Activated T-helper 17 cell treated with anti-CD3 and anti-CD28 coated beads, Interleukin-2, amount 50 U/mL, for 72 hours (primary cell): ENCODE measurements around the gene DPH6. TPM values are rescaled to one million over a fixed set of nuclear protein-coding genes. Genes with fewer than 3 reads are reported as not detected.

ENCODE experiments used
- ATAC-seq: fragments of 150-1000 bp; cut with Tn5 transposase; replicated peaks from 2 replicates; pipeline ENCODE4 v1.10.0; 2021; ENCODE audit warnings: mild to moderate bottlenecking, moderate library complexity
- H3K27ac Mint-ChIP-seq: one replicate; pipeline ENCODE4 v1.8.0; 2022; ENCODE audit warnings: mixed read lengths
- H3K27me3 Mint-ChIP-seq: one replicate; pipeline ENCODE4 v1.8.0; 2022; ENCODE audit warnings: mixed read lengths
- H3K36me3 Mint-ChIP-seq: one replicate; pipeline ENCODE4 v1.8.0; 2022; ENCODE audit warnings: low read depth, mild to moderate bottlenecking, mixed read lengths
- H3K4me1 Mint-ChIP-seq: one replicate; pipeline ENCODE4 v1.8.0; 2022; ENCODE audit warnings: mixed read lengths
- H3K4me3 Mint-ChIP-seq: one replicate; pipeline ENCODE4 v1.8.0; 2022; ENCODE audit warnings: mild to moderate bottlenecking, mixed read lengths
- H3K9me3 Mint-ChIP-seq: one replicate; pipeline ENCODE4 v1.8.0; 2022; ENCODE audit warnings: mixed read lengths
- total RNA-seq, 2 donors: library from RNA; stranded (reverse); gene quantifications; one replicate each; pipeline ENCODE4 v1.2.3, GENCODE V29; 2022

The DPH6 gene
- total RNA-seq, 2 donors from 2014 or later, result 3.9 to 9.9 TPM

DNA sequence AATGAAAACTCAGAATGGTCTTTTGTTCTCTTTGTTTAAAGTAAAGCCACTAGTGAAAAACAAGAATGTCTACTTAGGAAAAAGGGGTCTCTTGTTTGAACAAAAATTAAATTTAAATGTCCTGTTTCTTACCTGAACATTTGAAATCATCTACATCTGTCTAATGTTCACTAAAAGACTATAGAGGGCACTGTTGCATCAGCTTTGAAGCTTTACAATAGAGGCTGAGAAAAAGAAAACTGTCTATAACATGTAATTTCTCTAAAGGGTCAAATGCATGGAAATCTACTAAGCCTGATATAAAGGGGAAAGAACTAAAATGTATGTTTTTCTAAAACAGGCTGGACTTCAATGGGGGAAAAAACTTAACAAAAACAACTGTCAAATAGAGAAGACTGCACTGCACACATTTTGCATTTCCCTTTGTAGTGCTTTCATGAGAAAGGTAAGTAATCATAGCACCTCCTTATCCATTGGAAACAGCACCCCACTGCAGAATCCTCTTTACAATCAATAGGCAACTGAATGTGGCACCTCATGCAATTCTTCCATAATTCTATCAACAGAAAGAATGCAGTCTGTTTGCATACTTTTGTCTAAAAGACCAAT, 26.3 kb downstream of the DPH6 start:
- Mint-ChIP-seq H3K27ac (no peak overlapping the region), H3K4me3 (no peak overlapping the region), H3K27me3 (no peaks in the 10 kb centered on the region), H3K36me3 (no peaks in the 10 kb centered on the region), H3K4me1 (no peaks in the 10 kb centered on the region), H3K9me3 (no peaks in the 10 kb centered on the region)
- peak; percentile 52 for ATAC-seq

DNA sequence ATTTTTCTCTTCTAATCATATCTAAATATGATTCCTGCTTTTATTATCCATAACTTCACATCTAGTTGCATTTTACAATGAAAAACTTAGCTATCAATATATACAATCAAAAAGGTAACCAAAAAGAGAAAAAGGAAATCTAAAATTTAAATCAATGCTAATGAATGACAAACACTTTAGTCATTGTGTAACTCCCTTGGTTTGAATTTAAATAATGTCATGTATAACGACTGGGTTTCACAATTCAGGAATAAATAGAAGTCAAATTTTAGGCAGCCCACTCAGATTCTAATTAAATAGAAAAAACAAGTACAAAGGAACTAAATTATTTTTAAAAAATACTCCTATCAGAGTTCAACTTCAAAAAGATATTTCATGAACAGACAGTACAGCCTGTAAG, 26.9 kb downstream of the DPH6 start:
- Mint-ChIP-seq H3K27ac (no peak overlapping the region), H3K27me3 (no peaks in the 10 kb centered on the region), H3K36me3 (no peaks in the 10 kb centered on the region), H3K9me3 (no peaks in the 10 kb centered on the region), H3K4me1 (no peaks in the 10 kb centered on the region), H3K4me3 (no peak overlapping the region)
- no peak for ATAC-seq

DNA sequence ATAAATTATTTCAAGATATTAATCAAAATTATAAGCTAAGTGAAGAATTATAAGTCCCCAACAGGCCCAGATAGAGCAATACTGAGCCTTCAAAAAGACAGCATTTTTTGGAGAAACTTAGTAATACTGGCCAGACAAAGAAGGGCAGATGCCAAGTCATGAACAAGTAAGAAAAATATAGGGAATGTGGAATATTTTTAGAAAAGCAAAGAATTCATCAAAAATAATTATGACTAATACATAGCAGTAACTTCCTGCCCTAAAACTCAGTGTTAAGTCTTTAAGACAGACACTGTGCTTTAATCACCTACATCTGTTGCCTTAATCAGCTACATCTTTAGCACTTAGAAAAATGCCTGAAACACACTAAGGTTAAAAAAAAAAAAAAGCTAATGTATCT, 31.2 kb downstream of the DPH6 start:
- H3K36me3 Mint-ChIP-seq, result no peaks in the 10 kb centered on the region
- ATAC-seq, result no peak
- no peak overlapping the region for H3K27ac Mint-ChIP-seq

DNA sequence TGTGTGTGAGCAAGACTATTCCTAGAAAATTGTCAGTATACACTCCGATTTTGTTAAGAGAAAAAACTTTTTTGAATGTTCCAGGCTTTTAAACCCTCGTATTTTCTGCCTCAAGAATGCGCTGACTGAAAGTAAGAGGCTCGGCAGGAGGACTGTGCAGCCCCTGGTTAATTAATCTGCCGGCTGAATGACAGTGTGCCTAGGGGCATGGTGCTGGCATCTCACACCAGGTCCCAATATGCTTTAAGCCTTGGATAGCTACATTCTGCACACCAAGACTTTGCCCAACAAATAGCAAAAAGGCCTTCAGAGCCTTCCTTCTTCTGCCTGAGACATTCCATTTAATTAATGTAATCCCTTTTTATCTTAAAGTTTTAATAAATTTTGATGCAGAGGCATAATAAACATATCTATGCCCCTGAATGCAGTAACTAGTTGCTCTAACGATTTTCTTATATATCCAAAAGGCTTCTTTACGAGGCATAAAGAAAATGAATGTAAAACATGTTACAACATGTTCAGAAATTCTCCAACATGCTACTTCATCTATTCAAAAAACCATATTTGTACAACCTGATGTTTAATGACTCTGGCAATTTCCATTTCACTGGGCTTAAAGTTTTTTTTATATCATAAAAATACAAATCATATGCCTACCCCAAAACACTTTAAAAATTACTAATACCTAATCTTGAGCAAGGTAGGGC, 37.9 kb downstream of the DPH6 start:
- Mint-ChIP-seq H3K4me1 (no peaks in the 10 kb centered on the region), H3K27me3 (no peaks in the 10 kb centered on the region), H3K27ac (no peak overlapping the region), H3K36me3 (no peaks in the 10 kb centered on the region), H3K9me3 (no peaks in the 10 kb centered on the region), H3K4me3 (no peak overlapping the region)
- no peak for ATAC-seq

More for the DNA sequence above, 31.2 kb downstream of the DPH6 start:
- Mint-ChIP-seq H3K9me3 (no peaks in the 10 kb centered on the region), H3K27me3 (no peaks in the 10 kb centered on the region), H3K4me1 (no peaks in the 10 kb centered on the region), H3K4me3 (no peak overlapping the region)

DNA sequence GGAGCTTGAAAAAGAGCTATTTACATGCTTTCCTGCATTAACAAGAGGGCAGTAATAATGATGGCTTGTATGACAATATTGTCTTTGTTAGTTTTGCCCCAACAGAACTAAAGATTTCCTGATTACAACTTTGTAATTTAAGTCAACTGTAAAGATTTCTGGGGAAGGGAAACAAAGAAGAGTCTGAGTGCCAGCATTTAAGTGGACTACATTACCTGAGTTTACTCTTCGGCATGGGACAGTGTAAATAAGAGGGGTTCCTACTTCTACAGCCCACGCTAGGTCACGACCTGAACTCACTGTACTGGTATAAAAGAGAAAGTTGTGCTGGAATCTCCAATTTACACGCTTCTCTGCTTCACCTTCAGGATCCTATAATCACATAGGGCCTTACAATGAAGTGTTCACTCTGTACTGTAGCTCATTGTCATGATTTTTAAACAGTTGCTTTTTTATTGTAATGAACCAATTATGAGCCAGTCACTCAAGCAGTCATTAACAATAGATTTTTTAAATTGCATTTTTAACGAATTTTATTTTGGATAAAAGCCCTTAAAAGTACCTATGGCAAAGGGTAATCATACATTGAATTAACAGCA, 39.6 kb downstream of the DPH6 start:
- no peaks in the 10 kb centered on the region for H3K36me3 Mint-ChIP-seq
- H3K9me3 Mint-ChIP-seq, result no peaks in the 10 kb centered on the region
- no peaks in the 10 kb centered on the region for H3K27me3 Mint-ChIP-seq
- no peaks in the 10 kb centered on the region for H3K4me1 Mint-ChIP-seq
- H3K27ac Mint-ChIP-seq, result no peak overlapping the region
- ATAC-seq, result no peak
- H3K4me3 Mint-ChIP-seq, result no peak overlapping the region

DNA sequence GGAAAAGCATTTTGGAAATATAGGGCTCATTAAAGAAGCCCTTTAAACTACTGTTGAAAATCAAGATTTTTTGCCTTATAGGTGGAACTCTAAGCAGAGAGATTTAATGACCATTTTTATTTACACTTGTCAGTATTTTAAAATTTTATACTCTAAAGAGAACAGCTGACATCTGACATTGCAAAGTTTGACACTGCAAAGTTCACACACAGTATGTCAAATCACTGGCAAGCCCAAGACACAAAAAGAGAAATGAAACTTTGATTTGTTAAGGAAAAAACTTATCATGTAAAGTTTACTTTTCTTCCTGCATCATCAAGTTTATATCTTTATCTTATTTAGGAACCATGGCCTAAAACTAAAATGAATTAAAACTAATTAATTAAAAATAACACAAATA, 40.2 kb downstream of the DPH6 start:
- Mint-ChIP-seq H3K27ac (no peak overlapping the region), H3K36me3 (no peaks in the 10 kb centered on the region), H3K27me3 (no peaks in the 10 kb centered on the region), H3K4me1 (no peaks in the 10 kb centered on the region), H3K4me3 (no peak overlapping the region), H3K9me3 (no peaks in the 10 kb centered on the region)
- no peak for ATAC-seq

DNA sequence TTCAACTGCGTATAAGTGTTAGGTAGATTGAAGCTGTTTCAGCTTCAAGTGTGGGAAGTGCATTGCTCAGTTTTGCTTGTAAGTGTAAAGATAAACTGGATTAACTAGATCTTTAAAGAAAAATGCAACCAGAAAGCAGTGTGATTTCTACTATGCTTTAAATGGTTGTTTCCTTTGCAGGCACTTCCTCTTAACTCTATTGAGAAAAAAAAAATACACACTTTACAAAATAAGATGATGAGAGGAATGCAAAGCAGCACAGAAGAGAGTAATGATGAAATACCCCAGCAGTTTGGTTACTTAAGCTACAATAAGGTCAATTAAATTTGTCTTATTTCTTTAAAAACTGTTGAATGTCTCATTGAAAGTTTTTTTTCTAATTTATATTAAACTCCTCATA, 40.8 kb downstream of the DPH6 start:
- ATAC-seq, result no peak
- Mint-ChIP-seq H3K27ac (no peak overlapping the region), H3K27me3 (no peaks in the 10 kb centered on the region), H3K9me3 (no peaks in the 10 kb centered on the region), H3K4me1 (no peaks in the 10 kb centered on the region), H3K36me3 (no peaks in the 10 kb centered on the region), H3K4me3 (no peak overlapping the region)

DNA sequence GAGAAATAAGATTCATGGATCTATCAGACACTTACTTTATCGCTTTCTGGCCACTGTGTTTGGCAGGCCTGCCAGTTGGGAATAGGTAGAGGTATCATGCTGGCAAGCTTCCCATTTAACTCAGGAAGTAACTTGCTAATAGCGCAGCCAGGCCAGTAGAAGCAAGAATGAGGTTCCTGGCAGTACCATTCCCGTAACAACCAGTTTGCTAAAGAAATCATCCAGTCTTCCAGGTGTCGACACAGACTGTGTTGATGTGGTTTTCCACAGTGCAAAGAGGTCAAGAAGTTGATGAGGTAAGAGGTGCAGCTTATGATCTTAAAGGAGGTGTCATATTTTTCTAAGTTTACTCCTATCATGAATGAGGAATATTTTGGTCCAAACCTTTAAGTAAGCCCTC, 46.2 kb downstream of the DPH6 start:
- H3K4me1 Mint-ChIP-seq, result no peaks in the 10 kb centered on the region
- no peak for ATAC-seq
- no peaks in the 10 kb centered on the region for H3K27me3 Mint-ChIP-seq
- no peaks in the 10 kb centered on the region for H3K36me3 Mint-ChIP-seq
- H3K27ac Mint-ChIP-seq, result no peak overlapping the region
- H3K4me3 Mint-ChIP-seq, result no peak overlapping the region
- no peaks in the 10 kb centered on the region for H3K9me3 Mint-ChIP-seq

DNA sequence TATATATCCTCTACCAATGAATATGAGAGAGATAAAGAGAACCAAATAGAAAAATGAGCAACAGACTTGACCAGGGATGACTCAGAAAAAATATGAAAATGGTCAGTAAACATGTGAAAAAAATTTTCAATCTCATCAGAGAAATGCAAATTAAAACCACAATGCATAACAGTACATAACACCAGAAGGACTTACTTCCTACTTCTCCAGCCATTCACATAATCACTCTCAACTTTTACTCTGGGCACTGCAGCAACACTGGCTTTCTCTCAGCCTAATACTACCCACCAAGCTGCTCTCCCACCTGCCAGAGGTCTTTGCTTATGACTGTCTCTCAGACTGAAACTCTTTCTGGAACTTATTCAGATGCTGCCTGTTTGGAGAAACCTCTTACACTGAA, 49.4 kb downstream of the DPH6 start:
- no peaks in the 10 kb centered on the region for H3K4me1 Mint-ChIP-seq
- ATAC-seq, result no peak
- H3K4me3 Mint-ChIP-seq, result no peak overlapping the region
- H3K27me3 Mint-ChIP-seq, result no peaks in the 10 kb centered on the region
- no peaks in the 10 kb centered on the region for H3K9me3 Mint-ChIP-seq
- H3K36me3 Mint-ChIP-seq, result no peaks in the 10 kb centered on the region
- no peak overlapping the region for H3K27ac Mint-ChIP-seq

DNA sequence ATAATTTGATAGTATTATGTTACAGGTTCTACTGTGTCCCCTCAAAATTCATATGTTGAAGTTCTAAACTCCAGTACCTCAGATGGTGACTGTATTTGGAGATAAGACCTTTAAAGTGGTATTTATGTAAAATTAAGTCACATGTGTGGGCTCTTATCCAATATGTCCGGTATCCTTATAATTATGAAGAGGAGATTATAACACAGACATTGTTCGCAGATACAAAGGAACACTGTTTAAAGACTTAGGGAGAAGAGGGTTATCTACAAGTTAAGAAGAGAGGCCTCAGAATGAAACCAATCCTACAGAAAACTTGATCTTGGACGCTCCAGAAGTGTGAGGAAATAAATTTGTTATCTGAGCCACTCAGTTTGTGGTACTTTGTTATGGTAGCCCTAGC, 50.9 kb downstream of the DPH6 start:
- no peaks in the 10 kb centered on the region for H3K27me3 Mint-ChIP-seq
- H3K4me3 Mint-ChIP-seq, result no peak overlapping the region
- H3K4me1 Mint-ChIP-seq, result no peaks in the 10 kb centered on the region
- no peaks in the 10 kb centered on the region for H3K9me3 Mint-ChIP-seq
- H3K36me3 Mint-ChIP-seq, result no peaks in the 10 kb centered on the region
- no peak for ATAC-seq
- H3K27ac Mint-ChIP-seq, result no peak overlapping the region

DNA sequence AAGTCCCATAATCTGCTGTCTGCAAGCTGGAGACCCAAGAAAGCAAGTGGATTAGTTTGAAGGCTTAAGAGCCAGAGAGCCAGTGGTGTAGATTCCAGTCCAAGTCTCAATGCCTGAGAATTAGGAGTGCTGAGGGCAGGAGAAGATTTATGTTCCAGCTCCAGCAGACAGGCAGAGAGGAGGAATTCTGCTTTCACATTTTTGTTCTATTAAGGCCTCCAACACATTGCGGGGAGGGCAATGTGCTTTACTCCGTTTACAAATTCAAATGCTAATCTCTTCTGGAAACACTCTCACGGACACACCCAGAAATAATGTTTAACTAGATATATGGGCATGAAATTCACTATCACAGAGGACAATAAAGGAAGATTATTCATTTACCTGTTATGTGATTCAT, 54.0 kb downstream of the DPH6 start:
- ATAC-seq, result no peak
- no peaks in the 10 kb centered on the region for H3K4me1 Mint-ChIP-seq
- H3K27ac Mint-ChIP-seq, result no peak overlapping the region
- H3K4me3 Mint-ChIP-seq, result no peak overlapping the region
- H3K27me3 Mint-ChIP-seq, result no peaks in the 10 kb centered on the region
- peaks cover 14% of the 10 kb centered on the region for H3K36me3 Mint-ChIP-seq
- H3K9me3 Mint-ChIP-seq, result peaks cover 11% of the 10 kb centered on the region

DNA sequence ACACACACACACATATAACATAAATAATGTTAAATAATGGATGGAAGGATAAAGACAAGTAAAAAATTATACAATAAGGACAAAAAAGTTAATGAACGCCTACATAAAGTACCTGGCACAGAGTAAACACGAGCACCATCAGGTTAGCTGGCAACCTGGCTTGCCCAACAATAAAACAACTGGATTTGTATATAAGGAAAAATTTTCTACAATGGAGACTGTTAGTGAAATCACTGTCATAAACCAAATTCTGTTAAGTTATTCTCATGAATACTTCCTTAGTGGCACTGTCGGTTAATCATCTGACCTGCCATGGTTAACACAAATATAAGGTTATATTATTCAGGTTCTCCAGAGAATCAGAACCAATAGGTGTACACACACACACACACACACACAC, 54.8 kb downstream of the DPH6 start:
- no peak overlapping the region for H3K27ac Mint-ChIP-seq
- no peaks in the 10 kb centered on the region for H3K4me1 Mint-ChIP-seq
- no peak for ATAC-seq
- H3K27me3 Mint-ChIP-seq, result no peaks in the 10 kb centered on the region
- H3K36me3 Mint-ChIP-seq, result peaks cover 19% of the 10 kb centered on the region
- H3K9me3 Mint-ChIP-seq, result peaks cover 16% of the 10 kb centered on the region
- H3K4me3 Mint-ChIP-seq, result no peak overlapping the region

DNA sequence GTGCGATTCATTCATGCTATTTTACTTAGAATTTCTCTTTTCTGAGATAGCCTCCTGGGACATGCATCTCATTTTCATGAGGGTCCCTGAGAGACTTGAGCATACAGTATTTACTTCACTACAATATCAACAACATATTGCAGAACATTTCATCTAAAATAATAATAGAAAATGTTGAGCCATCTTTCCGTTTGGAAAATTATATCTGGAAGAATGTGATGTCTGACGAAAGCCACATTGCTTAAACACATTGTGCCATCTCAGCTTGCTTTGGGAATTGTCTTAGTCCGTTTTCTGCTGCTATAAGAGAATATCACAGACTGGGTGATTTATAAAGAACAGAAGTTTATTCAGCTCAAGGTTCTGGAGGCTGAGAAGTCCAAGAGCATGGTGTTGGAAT, 55.5 kb downstream of the DPH6 start:
- ATAC-seq, result no peak
- Mint-ChIP-seq H3K4me1 (no peaks in the 10 kb centered on the region), H3K36me3 (peaks cover 24% of the 10 kb centered on the region), H3K4me3 (no peak overlapping the region), H3K9me3 (peaks cover 18% of the 10 kb centered on the region), H3K27ac (no peak overlapping the region), H3K27me3 (no peaks in the 10 kb centered on the region)

DNA sequence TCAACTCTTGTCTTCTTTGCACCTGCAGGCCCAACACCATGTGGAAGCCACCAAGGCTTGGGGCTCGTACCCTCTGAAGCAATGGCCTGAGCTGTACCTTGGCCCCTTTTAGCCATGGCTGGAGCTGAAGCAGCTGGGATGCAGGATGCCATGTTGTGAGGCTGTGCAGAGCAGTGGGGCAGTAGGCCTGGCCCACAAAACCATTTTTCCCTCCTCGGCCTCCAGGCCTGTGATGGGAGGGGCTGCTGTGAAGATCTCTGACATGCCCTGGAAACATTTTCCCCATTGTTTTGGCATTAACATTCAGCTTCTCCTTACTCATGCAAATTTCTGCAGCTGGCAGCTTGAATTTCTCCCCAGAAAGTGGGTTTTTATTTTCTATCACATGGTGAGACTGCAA, 58.5 kb downstream of the DPH6 start:
- Mint-ChIP-seq H3K36me3 (peaks cover 24% of the 10 kb centered on the region), H3K4me1 (no peaks in the 10 kb centered on the region)

DNA sequence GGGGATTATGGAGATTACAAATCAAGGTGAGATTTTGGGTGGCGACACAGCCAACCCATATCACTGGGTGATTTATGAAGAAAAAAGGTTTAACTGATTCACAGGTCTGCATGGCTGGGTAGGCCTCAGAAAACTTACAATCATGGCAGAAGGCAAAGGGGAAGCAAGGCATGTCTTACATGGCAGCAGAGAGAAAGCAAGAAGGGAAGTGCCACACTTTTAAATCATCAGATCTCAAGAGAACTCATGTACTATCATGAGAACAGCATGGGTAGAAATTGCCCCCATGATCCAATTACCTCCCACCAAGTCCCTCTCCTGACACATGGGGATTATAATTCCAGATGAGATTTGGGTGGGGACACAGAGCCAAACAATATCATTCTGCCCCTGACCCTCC, 59.7 kb downstream of the DPH6 start:
- H3K4me1 Mint-ChIP-seq, result no peaks in the 10 kb centered on the region
- no peaks in the 10 kb centered on the region for H3K27me3 Mint-ChIP-seq
- H3K36me3 Mint-ChIP-seq, result peaks cover 24% of the 10 kb centered on the region
- H3K27ac Mint-ChIP-seq, result no peak overlapping the region
- peaks cover 18% of the 10 kb centered on the region for H3K9me3 Mint-ChIP-seq
- no peak overlapping the region for H3K4me3 Mint-ChIP-seq
- no peak for ATAC-seq

More for the DNA sequence above, 58.5 kb downstream of the DPH6 start:
- Mint-ChIP-seq H3K4me3 (no peak overlapping the region), H3K27me3 (no peaks in the 10 kb centered on the region), H3K27ac (no peak overlapping the region), H3K9me3 (peaks cover 18% of the 10 kb centered on the region)
- no peak for ATAC-seq
